NCI-H526 (cell line): Measurements from ENCODE around the gene ACRV1.
A peak's percentile ranks its signal among the peaks of the same experiment; 100 is the strongest.

Experiments used
- DNase-seq, 2 experiments: peaks; one replicate each; lab custom pipeline; 2025; lab: John Stamatoyannopoulos, UW

ACRV1 gene

DNA sequence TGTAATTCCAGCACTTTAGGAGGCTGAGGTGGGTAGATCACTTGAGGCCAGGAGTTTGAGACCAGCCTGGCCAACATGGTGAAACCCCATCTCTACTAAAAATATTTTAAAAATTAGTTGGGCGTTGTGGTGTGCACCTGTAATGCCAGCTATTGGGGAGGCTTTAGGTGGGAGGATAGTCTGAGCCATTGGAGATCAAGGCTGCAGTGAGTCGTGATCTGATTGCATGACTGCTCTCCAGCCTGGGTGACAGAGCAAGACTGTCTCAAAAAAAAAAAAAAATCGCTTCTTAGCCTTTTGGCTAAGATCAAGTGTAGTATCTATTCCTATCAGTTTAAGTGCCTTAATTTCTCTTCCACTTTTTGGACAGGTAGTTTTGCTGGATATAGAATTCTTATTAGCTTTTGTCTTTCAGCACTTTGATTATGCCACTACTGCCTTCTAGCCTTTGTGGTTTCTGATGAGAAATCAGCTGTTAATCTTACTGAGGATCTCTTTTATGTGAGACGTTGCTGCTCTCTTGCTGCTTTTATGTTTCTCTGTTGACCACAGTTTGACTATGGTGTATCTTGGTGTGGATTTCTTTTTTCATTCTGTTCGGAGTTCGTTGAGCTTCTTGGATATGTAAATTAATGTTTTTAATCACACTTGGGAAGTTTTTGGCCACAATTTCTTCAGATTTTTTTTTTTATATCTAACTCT is 31.0 kb downstream of the ACRV1 start:
- DNase-seq, result no peak

DNA sequence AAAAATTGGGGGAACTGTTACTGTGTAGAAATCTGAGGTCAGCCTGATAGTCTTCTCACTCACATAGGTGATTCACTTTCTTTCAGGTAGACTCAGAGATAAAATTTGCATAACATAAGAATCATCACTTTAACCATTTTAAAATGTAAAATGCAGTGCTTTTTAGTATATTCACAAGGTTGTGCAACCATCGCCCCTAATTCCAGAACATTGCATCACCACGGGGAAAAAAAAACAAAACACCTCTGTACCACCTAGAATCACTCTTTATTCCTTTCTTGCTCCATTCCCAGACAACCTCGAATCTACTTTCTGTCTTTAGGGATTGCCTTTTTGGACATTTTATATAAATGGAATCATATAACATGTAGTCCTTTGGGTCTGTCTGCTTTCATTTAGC is 34.8 kb downstream of the ACRV1 start:
- no peak for DNase-seq

DNA sequence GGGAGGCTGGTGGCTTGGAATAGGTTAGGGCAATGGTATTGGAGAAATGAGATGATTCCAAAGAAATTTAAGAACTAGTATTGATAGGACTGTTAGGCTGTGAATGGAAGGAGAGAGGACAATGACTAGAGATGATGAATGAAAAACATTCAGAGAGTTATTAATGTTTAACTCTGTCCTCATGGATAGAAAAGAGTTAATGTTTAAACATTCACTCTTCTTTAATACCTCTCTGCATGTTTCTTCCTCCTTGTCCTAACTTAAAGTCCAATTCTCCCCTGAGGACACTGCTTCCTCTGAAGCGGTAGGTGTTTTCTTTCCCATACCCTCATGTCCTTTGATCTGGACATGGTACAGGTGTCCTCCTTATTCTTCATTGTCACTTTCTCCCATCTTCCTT is 42.3 kb downstream of the ACRV1 start:
- DNase-seq, result no peak

DNA sequence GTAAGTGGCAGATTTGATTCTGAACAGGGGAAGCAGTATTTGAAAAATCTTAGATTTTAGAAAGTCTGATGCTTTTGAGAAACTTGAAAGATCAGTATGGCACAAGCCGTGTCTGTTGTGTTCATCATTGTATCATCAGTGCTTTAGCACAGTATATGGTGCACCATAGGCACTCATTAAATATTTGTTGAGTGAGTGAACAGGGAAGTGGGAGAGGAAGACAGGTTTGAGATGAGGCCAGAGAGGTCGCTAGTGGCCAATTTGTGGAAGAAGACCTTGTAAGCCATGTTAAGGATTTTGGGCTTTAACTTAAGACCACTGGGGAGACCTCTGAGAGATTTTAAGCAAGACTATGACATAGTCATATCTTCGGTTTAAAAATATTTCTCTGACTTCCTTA is 42.8 kb downstream of the ACRV1 start:
- DNase-seq, result no peak

DNA sequence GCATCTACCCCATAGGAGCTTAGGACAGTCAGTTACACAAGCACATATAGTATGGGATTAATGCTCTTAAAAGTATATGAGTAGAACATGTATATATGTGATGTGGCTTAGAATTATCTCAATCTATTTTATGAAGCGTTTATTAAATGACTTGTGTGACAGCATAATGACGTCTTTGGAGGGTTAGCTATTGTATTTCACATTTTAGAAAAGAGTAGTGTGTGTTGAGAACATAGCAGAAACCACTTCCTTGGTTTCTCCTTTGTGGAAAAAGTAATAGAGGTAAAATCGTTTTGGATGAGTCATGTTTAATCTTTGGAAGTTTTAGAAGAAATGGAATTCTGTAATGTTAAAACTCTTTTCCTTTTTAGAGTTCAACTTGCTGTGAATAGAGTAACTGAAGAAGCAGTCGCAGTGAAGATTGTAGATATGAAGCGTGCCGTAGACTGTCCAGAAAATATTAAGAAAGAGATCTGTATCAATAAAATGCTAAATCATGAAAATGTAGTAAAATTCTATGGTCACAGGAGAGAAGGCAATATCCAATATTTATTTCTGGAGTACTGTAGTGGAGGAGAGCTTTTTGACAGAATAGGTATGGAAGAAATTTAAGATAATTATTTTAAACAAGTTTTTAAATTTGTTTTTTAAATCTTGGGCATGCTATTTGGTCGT is 53.3 kb downstream of the ACRV1 start:
- no peak for DNase-seq

DNA sequence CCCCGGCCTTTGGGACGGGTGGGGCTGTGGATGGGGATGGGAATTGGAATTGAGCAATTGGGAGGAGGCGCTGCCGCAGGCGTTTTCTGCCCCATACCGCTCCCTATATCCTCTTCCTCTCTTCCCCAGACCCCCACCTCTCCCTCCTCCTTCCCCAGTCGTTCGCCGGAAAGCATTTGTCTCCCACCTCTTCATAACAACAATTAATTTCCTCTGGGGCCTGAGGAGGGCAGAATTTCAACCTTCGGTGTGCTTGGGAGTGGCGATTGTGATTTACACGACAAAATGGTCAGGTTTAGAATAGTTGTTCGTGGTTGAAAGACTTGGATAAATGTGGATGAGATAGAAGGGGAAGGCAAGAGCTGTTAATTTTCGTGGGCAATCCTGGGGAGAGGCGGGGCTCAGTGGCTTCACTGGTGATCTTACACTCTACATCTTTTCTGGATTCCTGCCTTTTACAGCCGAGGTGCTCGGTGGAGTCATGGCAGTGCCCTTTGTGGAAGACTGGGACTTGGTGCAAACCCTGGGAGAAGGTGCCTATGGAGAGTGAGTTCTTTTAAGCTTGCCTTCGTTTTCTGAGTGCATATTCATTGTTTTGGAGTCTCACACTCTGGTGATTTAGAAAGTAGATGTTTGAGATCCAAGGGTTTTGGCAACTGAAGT is 54.2 kb downstream of the ACRV1 start:
- DNase-seq, result peak; percentile 96 to 97

DNA sequence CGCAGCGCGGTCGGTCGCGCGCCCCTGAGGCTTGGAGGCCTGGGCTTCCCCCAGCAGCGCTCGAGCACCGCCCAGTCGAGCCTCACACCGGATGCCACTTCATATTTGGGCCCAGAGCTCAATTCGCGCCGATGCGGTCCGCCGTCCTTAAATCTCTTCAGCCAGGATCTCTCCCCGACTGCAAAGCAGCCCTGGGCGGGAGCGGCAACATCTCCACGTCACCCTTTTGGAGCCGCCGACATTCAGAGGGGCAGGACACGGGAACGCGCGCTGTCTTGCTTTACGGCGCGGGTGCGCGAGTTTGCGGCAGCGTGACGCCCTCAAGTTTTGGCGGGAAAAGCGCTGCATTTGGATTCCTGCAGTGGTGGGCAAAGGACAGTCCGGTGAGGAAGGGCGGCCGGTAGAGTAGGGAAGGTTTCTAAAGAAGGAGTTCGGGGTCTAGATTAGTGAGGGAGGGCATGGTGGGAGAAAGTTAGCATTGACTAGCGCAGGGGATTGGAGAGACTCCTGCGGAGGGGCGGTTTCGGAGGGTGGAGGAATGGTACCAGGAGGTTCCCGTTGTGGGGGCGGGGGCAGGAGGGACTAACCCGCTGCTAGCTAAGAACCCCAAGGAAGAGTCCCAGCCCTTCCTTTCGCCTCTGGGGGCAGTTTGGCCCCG is 54.9 kb downstream of the ACRV1 start:
- DNase-seq, result peak; percentile 97 to 100

DNA sequence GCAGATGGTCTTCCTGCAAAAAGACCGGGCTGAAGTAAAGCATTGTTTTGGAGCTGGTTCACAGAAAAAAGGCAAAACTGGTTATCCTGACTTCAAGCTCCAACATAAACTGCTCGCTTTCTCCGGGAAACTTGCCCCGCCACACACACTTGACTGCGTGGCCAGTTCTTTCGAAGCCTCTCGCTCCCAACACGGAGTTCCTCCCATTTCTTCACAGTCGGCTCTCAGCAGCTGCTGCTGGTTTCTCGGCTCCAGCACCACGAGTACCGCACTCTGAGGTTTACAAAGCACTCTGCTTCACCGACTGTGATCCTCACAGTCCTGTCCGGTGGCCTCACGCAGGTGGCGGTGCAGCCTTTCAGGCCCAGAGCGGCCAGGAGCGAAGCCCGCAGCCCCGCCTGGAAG is 55.4 kb downstream of the ACRV1 start:
- no peak for DNase-seq

DNA sequence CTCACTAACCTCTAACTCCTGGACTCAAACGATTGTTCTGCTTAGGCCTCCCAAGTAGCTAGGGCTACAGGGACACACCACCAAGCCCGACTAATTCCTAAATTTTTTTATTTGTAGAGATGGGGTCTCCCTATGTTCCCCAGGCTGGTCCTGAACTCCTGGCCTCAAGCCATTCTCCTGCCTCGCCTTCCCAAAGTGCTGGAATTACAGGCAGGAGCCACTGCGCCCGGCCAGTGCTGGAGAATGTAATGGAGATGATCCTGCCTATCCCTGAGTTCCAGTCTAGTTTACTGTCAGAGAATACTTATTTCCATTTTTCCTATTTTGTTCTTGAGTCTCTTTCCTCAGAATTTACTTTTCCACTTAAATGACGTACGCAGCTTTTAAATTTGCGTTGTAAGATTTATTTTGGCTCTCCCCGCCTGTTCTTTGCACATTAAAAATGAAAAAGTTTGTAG is 55.9 kb downstream of the ACRV1 start, which contains the start of gene CHEK1:
CHEK1 (plus strand) TSS at position 408 of the 458 bp plus-strand sequence. CDS start 1,606 bp downstream, outside the sequence.
- DNase-seq, result no peak

DNA sequence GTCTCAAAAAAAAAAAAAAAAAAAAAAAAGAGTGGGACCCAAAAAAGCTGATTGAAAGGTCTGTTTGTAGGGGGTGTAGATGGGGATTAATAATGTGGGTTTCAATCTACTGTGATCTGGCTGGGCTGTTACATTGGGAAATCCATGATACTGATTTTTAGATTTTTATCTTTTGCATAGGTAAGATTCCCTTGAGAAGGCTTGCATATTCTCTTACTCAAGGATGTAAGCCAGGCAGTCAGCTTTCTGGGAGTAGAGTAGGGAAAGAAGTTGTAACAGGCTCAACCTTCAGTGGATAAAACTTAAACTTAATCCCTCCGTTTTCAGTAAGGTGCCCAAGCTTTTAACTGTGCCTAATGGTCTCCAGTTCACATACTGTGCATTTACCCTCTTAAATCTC is 57.6 kb downstream of the ACRV1 start:
- DNase-seq, result no peak

DNA sequence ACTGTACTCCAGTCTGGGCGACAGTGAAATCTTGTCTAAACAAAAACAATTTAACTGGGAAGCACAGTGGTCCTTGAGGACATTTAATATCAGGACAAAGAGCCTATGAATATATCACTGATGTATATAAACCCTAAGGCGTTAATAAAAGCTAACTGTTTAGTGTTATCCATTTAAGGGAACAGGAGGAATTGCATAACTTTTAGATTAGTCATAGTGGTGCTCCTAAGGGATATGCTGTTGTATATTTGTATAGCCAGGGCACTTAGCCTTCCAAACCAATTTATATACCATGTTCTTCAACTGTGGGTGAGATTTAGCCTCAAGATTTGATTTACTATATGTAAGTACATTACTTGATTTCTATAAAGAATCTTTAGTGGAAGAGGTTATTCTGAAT is 58.7 kb downstream of the ACRV1 start:
- no peak for DNase-seq
